GM23338 (cell line): Measurements from ENCODE around the gene C10orf105.

Experiments
- CREB1 ChIP-seq: fragments of 250-450 bp; sonication (Bioruptor Pico); IDR thresholded peaks from 2 replicates; pipeline ENCODE4 v1.5.0; 2020; ENCODE audit warnings: low read depth, mild to moderate bottlenecking, moderate library complexity
- CTCF ChIP-seq, 2 experiments: fragments of 200-600 bp in 1 of 2; sonication (generic) in 1 of 2; conservative IDR thresholded peaks; 2 replicates each; pipeline versions ENCODE4 v1.5.1 to v1.6.1; 2016 to 2017; ENCODE audit warnings: antibody characterized with exemption in 2 of 2, low read depth in 2 of 2, mild to moderate bottlenecking in 2 of 2, moderate library complexity in 1 of 2
- EZH2 ChIP-seq: fragments of 200-600 bp; sonication (generic); IDR thresholded peaks from one replicate; pipeline ENCODE4 v1.8.0; 2017; ENCODE audit warnings: antibody characterized with exemption, mild to moderate bottlenecking, low read depth; ENCODE audit not compliant: unreplicated experiment
- EZH2phosphoT487 ChIP-seq: fragments of 200-600 bp; sonication (generic); IDR thresholded peaks from one replicate; pipeline ENCODE4 v1.8.1; 2018; ENCODE audit warnings: antibody characterized with exemption; ENCODE audit not compliant: unreplicated experiment
- JUNB ChIP-seq: IDR thresholded peaks from one replicate; pipeline ENCODE4 v1.6.1; 2016; ENCODE audit warnings: antibody characterized with exemption; ENCODE audit not compliant: unreplicated experiment
- POLR2AphosphoS5 ChIP-seq: IDR thresholded peaks from 2 replicates; pipeline ENCODE4 v1.6.1; 2016; ENCODE audit warnings: antibody characterized with exemption, low read depth
- REST ChIP-seq: IDR thresholded peaks from one replicate; pipeline ENCODE4 v1.6.1; 2018; ENCODE audit warnings: antibody characterized with exemption; ENCODE audit not compliant: unreplicated experiment
- ZNF114 ChIP-seq: fragments of 250-450 bp; sonication (Bioruptor Pico); IDR thresholded peaks from 2 replicates; pipeline ENCODE4 v1.5.0; 2020; ENCODE audit warnings: mild to moderate bottlenecking, moderate library complexity

- TF ChIP-seq CTCF (conservative IDR thresholded peaks at IDR 0.05; ENCODE audit: low read depth in 2 of 2) (no peak), EZH2phosphoT487 (no peak), POLR2AphosphoS5 (no peak), EZH2 (no peak), CREB1 (CRISPR knock-in tag) (no peak), JUNB (no peak), REST (no peak), ZNF114 (CRISPR knock-in tag) (no peak)
These were observed 21.5 kb upstream of the C10orf105 start for GRCh38 chr10:71741029-71741428.
